NCI-H446 treated with DMSO at 0.1 percent for 48 hours (cell line): ENCODE data around the gene DLG2.
A peak's percentile ranks its signal among the peaks of the same experiment; 100 is the strongest.

ENCODE experiments used
- DNase-seq: peaks from one replicate; lab custom pipeline; 2025; lab: John Stamatoyannopoulos, UW

DLG2 gene

GRCh38 chr11:84097186-84097585 lies 1530.0 kb downstream of the DLG2 start:
- no peak for DNase-seq

DNA sequence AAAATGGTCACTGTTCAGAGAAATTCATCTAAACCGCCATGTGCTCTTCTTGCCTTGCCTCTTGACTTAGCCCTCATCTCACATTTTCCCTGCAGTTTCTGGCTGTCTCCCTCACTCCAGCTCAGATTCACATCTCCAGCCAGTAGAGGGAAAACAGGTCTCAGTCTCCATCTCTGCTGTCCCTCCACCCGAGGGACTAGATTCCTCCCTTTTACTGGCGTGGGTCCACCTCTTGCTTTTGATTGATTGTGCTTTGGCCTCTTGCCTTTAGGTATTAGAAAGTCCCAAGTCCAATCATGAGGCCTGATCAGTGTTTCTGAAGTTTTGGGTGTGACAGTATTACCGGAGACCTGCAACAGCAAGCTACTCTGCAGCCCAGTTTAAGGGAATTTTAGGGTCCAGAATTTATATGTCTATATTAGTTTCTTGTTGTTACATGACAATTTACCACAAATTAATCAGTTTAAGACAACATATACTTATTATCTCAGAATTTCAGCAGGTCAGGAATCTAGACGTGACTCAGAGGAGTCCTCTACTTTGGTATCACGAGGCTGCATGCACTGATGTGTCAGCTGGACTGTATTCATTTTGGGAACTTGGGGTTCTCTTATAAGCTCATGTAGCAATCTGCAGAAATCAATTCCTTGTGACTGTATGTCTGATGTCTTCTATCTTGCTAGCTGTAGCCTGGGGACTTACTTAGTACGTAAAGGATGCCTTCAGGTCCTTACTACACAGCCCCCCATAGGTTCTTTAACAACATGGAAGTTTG lies 1535.7 kb downstream of the DLG2 start:
- no peak for DNase-seq

- DNase-seq, result peak; percentile 69
Observed at GRCh38 chr11:84089072-84090057, 1537.8 kb downstream of the DLG2 start.

- DNase-seq, result no peak
Observed at GRCh38 chr11:84071851-84072250, 1555.3 kb downstream of the DLG2 start.

DNA sequence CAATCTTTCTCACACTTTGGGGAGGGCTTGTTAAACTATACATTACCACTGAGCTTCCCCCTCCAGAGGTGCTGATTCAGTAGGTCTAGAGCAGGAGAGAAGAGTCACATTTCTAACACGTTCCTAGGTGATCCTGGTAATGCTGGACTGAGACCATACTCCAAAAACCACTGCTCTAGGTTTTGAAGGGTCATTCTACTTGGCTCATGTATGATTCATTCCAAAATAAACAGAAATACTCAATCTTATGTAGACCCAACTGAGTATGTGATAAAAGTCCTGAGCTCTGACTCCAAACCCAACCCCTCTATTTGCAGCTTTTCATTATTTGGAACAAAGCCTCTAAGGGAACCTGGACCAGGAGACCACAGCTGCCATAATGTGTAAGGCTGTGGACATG lies 1558.1 kb downstream of the DLG2 start:
- no peak for DNase-seq

DNA sequence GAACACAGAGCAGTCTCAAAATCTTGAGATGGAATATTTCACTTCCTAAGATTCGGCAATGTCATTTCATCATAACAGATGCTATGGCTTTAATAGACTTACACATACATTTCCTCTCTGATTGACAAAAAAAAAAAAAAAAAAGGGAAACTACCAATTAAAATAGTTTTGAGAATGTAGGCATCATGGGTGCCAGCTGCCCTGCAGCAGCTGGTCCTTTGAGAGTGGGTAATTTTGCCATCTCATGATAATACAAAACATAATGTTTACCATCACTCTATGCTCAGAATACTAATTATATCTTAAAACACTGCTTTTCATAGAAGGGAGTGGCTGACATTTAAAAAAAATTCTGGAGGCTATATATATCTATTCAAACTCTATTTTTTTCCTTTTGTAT lies 1565.4 kb downstream of the DLG2 start:
- DNase-seq, result no peak

DNA sequence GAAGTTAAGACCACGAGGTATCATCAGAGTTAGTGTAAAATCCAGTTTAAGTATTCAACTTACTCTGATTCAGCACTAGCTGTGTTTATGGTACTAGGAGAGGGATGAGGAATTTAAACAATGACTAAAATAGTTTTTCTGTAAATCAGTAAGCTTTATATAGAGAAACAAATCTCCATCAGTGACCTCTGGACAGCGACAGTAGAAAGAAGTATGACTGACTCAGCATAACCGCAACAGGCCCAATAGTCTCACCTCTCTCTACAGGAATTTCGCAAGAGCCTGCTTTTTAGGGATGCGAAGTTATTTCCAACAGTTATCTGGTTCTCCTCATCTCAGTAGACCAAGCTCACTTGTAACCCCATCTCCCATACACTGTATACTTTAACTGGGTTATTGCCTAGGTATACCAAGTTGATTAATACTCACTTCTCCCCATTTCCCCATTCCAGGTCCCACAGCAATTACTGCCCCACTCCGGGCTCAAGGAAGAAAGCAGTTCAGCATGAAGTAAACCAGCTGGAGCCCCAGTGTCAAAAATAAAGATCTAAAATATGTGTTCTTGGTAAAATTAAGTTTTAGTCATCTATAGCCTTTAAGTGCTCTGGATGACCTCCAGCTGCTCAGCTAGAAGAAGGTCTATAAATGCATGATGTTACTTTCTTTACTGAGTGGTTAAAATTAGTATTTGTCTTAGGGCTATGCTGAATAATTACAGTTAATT lies 1570.3 kb downstream of the DLG2 start:
- no peak for DNase-seq

DNA sequence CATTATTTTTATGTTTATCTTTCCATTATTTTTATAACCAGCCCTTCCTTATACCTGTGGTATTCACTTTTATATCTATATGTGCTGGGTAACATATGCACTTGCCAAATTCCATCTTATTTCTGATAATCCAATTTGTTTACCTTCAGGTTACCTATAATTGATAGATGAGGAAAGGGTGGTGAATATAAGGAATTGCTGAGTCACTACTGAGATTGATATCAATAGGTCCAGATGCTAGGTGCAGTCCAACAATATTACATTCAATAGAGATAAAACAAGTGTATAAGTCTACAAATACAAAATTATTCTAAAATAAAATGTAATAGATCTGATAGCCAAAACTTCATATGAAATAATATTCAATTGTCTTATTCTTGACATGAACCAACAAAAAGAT lies 1582.0 kb downstream of the DLG2 start:
- DNase-seq, result no peak

GRCh38 chr11:84044706-84045105 lies 1582.4 kb downstream of the DLG2 start:
- DNase-seq, result no peak

DNA sequence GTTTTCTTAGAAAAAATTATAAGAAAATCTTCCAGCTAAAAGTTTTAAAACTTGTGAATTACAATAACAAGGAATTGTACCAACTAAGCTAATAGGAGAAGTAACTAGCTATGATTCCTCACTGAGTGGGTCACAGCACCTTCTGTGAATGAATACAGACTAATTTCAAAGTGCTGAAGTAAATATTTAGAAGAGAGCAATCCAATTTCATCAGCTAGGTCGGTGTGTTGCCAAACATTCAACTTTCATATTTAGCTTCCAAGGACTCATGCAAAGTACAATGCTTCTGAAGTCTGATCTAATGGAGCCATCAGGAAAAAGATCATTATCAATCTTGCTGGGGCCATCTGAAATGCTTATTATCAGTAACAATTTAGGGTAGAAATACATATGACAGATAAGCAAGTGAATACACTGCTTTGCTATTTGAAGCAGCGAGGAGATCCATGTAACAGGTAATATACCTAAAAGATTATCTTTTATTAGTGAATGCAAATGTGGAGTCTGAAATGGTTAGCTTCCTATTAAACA lies 1590.4 kb downstream of the DLG2 start:
- no peak for DNase-seq

DNA sequence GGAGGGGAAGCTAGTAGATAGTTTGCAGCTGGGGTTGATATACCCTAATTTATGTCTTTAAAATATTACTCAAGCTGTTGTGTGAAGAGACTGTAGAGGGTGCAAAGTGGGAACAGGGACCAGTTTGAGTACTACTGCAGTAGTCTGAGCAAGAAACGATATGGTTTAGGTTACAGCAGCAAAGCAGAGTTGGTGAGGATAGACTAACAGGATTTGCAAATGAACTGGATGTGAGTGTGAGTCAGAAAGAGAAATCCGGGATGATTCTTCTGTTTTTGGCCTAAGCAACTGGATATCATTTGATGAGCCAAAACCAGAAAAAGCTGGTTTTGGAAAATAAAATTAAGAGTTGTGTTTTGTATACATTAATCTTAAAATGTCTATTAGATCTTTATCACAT lies 1591.5 kb downstream of the DLG2 start:
- DNase-seq, result no peak

DNA sequence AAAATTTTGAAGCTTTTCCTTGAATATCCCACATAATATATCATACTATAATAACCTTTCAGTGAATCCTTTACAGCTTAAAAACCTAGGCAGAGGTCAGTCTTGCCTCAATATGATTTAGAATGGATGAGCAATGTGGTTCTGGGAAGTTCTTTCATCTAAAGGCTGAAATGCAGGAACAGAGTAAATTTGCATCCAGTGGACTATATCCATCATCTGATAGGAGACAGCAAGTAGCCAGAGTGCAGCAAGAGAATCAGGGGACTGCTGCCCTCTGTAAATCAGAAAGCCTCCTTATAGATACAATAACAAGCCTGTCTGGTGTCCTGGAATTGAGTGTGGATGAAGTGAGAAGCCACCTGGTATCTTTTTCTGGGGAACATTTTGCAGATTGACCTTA lies 1592.7 kb downstream of the DLG2 start:
- DNase-seq, result no peak

- no peak for DNase-seq
Observed at GRCh38 chr11:84024266-84024665, 1602.9 kb downstream of the DLG2 start.

- DNase-seq, result no peak
Observed at GRCh38 chr11:84022695-84023094, 1604.4 kb downstream of the DLG2 start.

DNA sequence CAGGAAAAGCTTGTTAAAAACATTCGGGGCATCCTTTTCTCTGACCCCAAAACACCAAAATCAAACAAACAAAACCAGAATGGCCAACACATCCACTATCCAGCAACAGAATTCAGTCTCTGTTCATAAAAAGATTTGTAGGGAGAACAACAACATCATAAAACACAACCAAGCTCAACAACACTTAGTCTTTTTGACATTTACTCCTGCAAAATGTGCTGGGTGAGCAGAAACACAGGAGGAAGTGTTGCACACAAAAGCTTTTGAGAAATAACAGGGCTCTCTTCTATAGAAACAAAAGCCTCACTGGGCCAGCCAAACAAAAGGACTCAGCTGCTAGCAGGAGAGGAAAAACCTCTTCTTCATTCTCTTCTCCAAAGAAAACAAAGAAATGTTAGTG lies 1604.9 kb downstream of the DLG2 start:
- DNase-seq, result no peak

DNA sequence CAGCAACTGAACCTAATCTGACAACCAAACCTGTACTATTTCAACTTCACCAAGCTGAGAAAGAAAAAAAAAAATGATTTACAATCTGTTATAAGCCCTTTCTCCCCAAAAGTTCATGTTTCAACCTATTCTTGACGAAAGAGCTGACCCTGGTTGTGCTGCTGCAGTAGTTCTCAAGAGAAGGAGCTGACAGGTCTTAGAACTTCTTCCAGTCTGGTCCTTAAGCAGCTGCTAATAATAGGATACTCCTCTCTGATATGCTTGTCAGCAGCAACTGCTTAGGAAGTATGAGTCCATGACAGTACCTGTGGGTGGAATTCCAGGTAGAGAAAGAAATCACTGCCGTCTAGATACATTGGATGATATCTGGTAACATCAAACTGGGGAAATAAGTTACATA lies 1605.9 kb downstream of the DLG2 start:
- no peak for DNase-seq

- DNase-seq, result no peak
Observed at GRCh38 chr11:84019571-84020194, 1607.5 kb downstream of the DLG2 start.

DNA sequence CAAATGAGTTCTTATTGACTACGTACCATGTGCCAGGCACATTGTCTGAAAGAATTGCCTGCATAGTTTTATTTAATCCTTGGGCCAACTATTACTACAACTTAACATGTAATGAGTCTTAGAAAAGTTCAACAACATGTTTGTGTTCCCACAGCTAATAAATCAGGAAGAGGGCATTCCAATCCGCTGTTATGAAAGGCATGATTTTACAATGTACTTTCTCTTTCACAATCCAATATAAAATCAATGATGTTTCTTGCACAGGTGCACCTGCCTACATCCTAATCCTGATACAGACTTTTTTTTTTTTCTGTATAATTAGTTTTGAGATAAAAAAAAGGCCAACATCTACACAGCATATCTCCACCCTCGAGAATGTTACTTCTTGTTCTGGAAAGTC lies 1612.6 kb downstream of the DLG2 start:
- no peak for DNase-seq

DNA sequence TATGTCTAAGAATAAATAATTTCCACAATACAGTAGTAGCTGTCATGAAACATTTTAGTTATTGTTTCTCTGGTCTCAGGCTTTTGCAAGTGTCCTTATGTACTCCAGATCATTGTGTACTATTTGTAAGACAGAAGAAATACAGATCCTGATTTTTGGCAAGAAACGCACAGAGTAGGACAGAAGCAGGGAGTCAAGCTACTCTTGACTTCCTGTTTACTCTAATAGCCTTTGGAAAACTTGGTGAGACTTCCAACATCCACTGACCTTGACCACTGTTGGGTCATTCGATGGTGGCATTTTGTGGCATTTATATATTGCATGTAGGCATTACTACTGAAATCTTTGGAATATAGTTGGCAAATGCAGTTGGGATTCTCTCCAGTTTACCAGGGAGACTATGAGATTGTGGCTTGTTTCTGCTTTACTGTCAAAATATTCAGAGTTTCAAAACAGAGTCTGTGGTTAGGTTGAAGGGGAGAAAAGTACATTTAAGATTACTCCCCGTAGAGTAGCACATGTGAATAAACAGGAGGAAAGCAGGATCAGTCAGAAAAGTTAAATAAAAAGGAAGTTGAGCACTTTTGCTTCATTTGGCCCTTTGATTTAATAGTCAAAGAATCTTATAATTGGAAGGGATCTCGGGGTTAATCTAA lies 1614.8 kb downstream of the DLG2 start:
- no peak for DNase-seq

DNA sequence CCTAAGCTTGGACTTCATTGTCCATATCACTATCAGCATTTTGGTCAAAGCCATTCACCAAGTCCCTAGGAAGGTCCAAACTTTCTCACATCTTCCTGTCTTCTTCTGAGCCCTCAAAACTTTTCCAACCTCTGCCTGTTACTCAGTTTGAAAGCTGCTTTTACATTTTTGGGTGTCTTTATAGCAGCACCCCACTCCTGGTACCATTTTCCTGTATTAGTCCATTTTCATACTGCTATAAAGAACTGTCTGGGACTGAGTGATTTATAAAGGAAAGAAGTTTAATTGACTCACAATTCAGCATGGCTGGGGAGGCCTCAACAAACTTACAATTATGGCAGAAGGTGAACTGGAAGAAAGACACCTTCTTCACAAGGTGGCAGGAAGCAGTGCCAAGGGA lies 1624.0 kb downstream of the DLG2 start:
- DNase-seq, result no peak

- no peak for DNase-seq
Observed at GRCh38 chr11:83998921-83999320, 1628.2 kb downstream of the DLG2 start.
